ENCODE data around the gene TRIM59. TPM values are rescaled to one million over a fixed set of nuclear protein-coding genes. Genes with fewer than 3 reads are reported as not detected.

Gene TRIM59
- polyA plus RNA-seq, 1 of the 3 experiments (the other 2 are of a cell fraction), result 4.1 TPM

DNA sequence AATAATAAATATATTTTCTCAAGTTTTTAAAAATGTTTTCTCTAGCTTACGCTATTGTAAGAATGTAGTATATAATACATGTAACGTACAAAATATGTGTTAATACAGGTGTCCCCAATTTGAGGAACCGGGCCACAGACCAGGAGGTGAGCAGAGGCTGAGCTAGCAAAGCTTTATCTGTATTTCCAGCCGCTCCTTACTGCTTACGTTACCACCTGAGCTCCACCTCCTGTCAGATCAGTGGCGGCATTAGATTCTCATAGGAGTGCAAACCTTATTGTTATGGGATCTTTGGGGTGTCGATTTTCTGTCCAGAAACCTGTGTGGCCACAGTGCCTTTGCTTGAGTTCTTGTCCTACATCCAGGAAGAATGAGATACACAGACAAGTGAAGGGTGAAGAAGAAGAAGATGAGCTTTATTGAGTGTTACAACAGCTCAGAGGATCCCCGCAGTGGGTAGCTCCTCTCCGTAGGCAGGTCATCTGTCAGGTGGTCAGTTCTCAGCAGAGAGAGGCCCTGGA is 9.9 kb upstream of the TRIM59 start (continued):
- TF ChIP-seq, protein P1, sequence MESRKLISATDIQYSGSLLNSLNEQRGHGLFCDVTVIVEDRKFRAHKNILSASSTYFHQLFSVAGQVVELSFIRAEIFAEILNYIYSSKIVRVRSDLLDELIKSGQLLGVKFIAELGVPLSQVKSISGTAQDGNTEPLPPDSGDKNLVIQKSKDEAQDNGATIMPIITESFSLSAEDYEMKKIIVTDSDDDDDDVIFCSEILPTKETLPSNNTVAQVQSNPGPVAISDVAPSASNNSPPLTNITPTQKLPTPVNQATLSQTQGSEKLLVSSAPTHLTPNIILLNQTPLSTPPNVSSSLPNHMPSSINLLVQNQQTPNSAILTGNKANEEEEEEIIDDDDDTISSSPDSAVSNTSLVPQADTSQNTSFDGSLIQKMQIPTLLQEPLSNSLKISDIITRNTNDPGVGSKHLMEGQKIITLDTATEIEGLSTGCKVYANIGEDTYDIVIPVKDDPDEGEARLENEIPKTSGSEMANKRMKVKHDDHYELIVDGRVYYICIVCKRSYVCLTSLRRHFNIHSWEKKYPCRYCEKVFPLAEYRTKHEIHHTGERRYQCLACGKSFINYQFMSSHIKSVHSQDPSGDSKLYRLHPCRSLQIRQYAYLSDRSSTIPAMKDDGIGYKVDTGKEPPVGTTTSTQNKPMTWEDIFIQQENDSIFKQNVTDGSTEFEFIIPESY (IDR thresholded peaks at IDR 0.05; ENCODE audit: borderline replicate concordance, low read depth), result no peak
- TF ChIP-seq, protein P2, sequence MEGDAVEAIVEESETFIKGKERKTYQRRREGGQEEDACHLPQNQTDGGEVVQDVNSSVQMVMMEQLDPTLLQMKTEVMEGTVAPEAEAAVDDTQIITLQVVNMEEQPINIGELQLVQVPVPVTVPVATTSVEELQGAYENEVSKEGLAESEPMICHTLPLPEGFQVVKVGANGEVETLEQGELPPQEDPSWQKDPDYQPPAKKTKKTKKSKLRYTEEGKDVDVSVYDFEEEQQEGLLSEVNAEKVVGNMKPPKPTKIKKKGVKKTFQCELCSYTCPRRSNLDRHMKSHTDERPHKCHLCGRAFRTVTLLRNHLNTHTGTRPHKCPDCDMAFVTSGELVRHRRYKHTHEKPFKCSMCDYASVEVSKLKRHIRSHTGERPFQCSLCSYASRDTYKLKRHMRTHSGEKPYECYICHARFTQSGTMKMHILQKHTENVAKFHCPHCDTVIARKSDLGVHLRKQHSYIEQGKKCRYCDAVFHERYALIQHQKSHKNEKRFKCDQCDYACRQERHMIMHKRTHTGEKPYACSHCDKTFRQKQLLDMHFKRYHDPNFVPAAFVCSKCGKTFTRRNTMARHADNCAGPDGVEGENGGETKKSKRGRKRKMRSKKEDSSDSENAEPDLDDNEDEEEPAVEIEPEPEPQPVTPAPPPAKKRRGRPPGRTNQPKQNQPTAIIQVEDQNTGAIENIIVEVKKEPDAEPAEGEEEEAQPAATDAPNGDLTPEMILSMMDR (IDR thresholded peaks at IDR 0.05), result no peak
- no peak for TF ChIP-seq EZH2phosphoT487 (IDR thresholded peaks at IDR 0.05; ENCODE audit: borderline replicate concordance, low read depth)
- no peak for TF ChIP-seq POLR2AphosphoS5 (IDR thresholded peaks at IDR 0.05; ENCODE audit: low read depth, low read length)
- TF ChIP-seq EP300 (IDR thresholded peaks at IDR 0.05; ENCODE audit: borderline replicate concordance in 1 of 2, low read depth in 1 of 2, low read length in 1 of 2), result no peak
- no peak for TF ChIP-seq ELF1 (IDR thresholded peaks at IDR 0.05)
- TF ChIP-seq RXRA (IDR thresholded peaks at IDR 0.05; ENCODE audit: borderline replicate concordance, low read depth), result no peak
- TF ChIP-seq GATA2 (CRISPR knock-in tag; IDR thresholded peaks at IDR 0.05), result no peak
- no peak for TF ChIP-seq CHD2 (IDR thresholded peaks at IDR 0.05; ENCODE audit: low read length, partially characterized antibody)
- TF ChIP-seq, protein P3, sequence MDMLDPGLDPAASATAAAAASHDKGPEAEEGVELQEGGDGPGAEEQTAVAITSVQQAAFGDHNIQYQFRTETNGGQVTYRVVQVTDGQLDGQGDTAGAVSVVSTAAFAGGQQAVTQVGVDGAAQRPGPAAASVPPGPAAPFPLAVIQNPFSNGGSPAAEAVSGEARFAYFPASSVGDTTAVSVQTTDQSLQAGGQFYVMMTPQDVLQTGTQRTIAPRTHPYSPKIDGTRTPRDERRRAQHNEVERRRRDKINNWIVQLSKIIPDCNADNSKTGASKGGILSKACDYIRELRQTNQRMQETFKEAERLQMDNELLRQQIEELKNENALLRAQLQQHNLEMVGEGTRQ (IDR thresholded peaks at IDR 0.05; ENCODE audit: borderline replicate concordance, low read depth, low read length), result no peak
- TF ChIP-seq TEAD4 (IDR thresholded peaks at IDR 0.05; ENCODE audit: borderline replicate concordance, insufficient read depth), result no peak

DNA sequence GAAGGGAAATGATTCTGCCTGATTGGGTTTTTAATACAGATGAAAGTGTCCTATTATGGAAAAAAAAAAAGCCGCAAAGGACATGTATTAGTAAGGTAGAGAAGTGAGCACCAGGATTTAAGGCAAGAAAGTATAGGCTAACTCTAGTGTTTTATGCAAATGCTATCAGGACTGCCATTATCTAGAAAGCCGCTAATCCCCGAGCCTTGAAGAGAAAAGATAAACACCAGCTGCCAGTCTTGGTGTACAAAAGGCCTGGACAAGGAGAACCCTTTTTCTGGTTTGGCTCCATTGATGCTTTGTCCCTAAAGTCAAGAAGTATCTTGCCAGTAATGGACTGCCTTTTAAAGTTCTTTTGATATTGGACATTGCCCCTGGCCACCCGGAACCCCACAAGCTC is 8.6 kb upstream of the TRIM59 start:
- Histone ChIP-seq H4K20me1 (ENCODE audit: insufficient read depth) (no peaks in the 10 kb centered on the region), H2AFZ (ENCODE audit: low read depth) (no peak overlapping the region), H3F3A (replicated peaks; ENCODE audit: insufficient read depth) (no peaks in the 10 kb centered on the region), H3K36me3 (replicated peaks in 1 of 2; ENCODE audit: control insufficient read depth in 1 of 2, insufficient read depth in 2 of 2, low read length in 1 of 2) (no peaks in the 10 kb centered on the region), H3K9ac (no peak overlapping the region), H3K4me1 (ENCODE audit: control insufficient read depth in 1 of 2, insufficient read depth in 2 of 2, low read depth in 1 of 2, low read length in 1 of 2) (no peaks in the 10 kb centered on the region; a peak in 1 of 4 replicates), H3K4me3 (ENCODE audit: low read depth in 2 of 2, low read length in 1 of 2) (no peak overlapping the region), H3K4me2 (no peak overlapping the region), H3K79me2 (ENCODE audit: insufficient read depth) (no peaks in the 10 kb centered on the region), H3K9me3 (no peaks in the 10 kb centered on the region), H3K27me3 (ENCODE audit: insufficient read depth) (no peaks in the 10 kb centered on the region), H3K9me2 (no peaks in the 10 kb centered on the region), H3K27ac (ENCODE audit: low read depth in 2 of 2, low read length in 1 of 2) (no peak overlapping the region)
- DNase-seq, result no peak
- ChIA-PET CTCF (no interaction called here), POLR2A (no interaction called here)
- TF ChIP-seq SMC3 (IDR thresholded peaks at IDR 0.05; ENCODE audit: low read depth, low read length) (no peak), SIN3A (IDR thresholded peaks at IDR 0.05; ENCODE audit: borderline replicate concordance, low read depth, low read length) (no peak)
- TF ChIP-seq, protein P4, sequence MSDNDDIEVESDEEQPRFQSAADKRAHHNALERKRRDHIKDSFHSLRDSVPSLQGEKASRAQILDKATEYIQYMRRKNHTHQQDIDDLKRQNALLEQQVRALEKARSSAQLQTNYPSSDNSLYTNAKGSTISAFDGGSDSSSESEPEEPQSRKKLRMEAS (IDR thresholded peaks at IDR 0.05; ENCODE audit: low read depth), result no peak
- 95% methylated on average over 4 of the region's 4 CpGs for WGBS (ENCODE audit: low lambda C conversion rate)
